Measurements from ENCODE around the gene STK32C.
"Not testable (repeated sequence)": the region's sequence is repeated elsewhere in the genome, so short reads cannot be mapped to it uniquely, and the experiment has no call there.

The STK32C gene

DNA sequence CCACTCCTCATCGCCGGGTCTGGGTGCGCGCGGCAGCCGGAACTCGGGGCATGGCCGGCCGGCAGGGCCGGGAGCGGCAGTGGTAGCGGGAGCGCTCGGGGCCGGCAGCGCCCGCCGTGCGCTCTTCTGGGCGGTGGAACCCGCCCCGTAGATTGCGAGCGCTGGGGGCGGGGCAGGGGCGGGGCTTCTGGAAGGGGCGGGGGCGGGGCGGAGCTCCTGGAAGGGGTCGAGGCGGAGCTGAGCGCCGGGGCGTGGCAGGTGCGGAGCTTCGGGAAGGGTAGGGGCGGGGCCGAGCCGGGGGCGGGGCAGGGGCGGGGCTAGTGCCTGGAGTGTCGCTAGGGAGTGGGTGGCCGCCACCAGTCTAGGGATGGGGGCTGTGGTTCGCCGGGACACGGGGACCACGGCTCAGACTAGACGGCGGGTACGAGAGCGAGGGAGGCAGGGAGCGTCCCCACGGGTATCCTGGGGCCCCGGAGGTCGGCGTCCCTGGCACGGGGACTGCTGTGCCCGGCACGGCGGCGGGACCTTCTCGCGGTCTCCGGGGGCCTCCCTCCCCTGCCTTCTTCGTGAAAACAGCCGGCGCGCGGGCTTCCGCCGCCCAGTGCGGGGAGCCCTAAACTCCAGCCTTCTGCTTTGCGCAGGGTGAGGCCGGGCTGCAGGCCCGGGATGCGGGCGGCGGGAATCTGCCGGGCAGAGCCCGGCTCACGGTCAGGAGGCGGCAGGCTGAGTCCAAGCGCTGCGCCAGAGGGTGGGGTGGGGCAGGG is at the start of gene STK32C:
Gene STK32C (minus strand): TSS at position 128 of the 764 bp plus-strand sequence. CDS start 117 bp downstream, at position 11.
- H3K27ac Mint-ChIP-seq = peak within 1 kb of the TSS; percentile 49
- H3K4me3 Mint-ChIP-seq = peak within 1 kb of the TSS; percentile 86
- no peaks in the 10 kb centered on the region for H3K36me3 Mint-ChIP-seq (ENCODE audit: low read depth)
- peaks cover 34% of the 10 kb centered on the region for H3K27me3 Mint-ChIP-seq (ENCODE audit: low read depth)
- peak; percentile 79 for DNase-seq (ENCODE audit: low spot score)
- H3K4me1 Mint-ChIP-seq (ENCODE audit: low read depth) = peaks cover 3% of the 10 kb centered on the region
- no peaks in the 10 kb centered on the region for H3K9me3 Mint-ChIP-seq

DNA sequence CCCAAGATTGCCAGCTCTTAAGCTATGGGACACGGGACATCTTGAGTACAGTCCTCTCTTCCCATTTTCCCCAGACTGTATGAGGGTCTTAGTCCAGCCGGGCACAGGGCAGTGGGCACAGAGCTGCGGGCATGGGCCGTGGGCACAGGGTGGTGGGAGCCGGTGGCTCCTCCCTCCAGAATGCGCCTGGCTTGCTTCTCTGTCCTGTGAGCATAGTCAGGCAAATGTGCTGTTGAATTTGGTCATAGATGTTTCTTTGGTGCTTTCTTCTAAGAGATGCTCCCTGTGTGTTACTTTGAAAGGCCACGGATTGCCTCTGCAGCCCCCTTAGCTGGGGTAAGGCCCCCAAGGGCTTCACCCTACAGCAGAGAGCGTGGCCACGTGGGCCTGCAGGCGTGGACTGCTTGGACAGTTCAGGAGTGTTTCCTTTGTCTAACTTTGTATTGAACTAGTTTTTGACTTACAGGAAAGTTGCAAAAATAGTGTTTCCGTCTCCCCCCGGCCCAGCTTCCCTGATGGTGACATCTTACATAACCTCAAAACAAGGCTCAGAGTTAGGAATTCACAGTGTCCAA is 49.0 kb upstream of the STK32C start:
- Mint-ChIP-seq H3K9me3 (peaks cover 4% of the 10 kb centered on the region), H3K4me1 (ENCODE audit: low read depth) (no peaks in the 10 kb centered on the region), H3K4me3 (no peak overlapping the region), H3K27me3 (ENCODE audit: low read depth) (no peaks in the 10 kb centered on the region), H3K36me3 (ENCODE audit: low read depth) (peaks cover 2% of the 10 kb centered on the region), H3K27ac (no peak overlapping the region)
- no peak for DNase-seq (ENCODE audit: low spot score)

DNA sequence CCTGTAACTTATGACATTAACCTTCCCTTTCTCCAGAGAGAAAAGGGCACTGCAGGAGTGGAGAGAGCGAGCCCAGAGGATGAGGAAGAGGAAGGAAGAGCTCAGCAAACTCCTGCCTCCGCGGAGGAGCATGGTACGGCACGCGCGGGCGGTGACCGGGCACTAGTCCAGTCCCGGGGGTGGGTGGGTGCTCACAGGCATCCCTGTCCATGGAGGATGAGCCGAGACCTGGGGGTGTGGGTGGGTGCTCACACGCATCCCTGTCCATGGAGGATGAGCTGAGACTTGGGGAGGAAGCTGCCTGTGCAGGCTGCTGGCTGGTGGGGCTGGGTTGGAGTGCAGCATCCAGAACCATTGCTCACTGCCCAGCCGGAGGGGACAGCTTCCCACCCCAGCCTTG is 48.0 kb upstream of the STK32C start:
- Mint-ChIP-seq H3K9me3 (peaks cover 4% of the 10 kb centered on the region), H3K4me3 (no peak overlapping the region), H3K27me3 (ENCODE audit: low read depth) (no peaks in the 10 kb centered on the region), H3K4me1 (ENCODE audit: low read depth) (no peaks in the 10 kb centered on the region), H3K36me3 (ENCODE audit: low read depth) (peaks cover 2% of the 10 kb centered on the region), H3K27ac (no peak overlapping the region)
- no peak for DNase-seq (ENCODE audit: low spot score)

DNA sequence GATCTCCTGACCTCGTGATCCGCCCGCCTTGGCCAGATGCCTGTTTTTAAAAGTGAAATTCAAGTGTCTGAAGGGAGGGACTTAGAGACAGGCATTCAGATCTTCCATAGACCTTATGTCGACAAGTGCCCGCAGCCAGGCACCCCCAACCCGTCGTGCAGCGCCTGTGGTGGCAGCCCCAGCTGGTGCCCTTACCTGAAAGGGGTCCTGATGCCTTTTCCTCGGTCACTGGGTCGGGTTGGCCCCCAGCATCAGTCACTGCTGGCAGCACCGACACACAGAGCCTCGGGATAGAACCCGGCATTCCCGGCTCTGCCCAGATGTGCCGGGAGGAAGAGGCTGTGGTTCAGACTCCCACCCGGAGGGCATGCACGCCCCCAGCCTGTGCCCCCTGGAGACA is 47.5 kb upstream of the STK32C start:
- no peak overlapping the region for H3K4me3 Mint-ChIP-seq
- no peaks in the 10 kb centered on the region for H3K4me1 Mint-ChIP-seq (ENCODE audit: low read depth)
- no peaks in the 10 kb centered on the region for H3K27me3 Mint-ChIP-seq (ENCODE audit: low read depth)
- peaks cover 2% of the 10 kb centered on the region for H3K36me3 Mint-ChIP-seq (ENCODE audit: low read depth)
- H3K27ac Mint-ChIP-seq = no peak overlapping the region
- peaks cover 4% of the 10 kb centered on the region for H3K9me3 Mint-ChIP-seq
- DNase-seq (ENCODE audit: low spot score) = no peak

DNA sequence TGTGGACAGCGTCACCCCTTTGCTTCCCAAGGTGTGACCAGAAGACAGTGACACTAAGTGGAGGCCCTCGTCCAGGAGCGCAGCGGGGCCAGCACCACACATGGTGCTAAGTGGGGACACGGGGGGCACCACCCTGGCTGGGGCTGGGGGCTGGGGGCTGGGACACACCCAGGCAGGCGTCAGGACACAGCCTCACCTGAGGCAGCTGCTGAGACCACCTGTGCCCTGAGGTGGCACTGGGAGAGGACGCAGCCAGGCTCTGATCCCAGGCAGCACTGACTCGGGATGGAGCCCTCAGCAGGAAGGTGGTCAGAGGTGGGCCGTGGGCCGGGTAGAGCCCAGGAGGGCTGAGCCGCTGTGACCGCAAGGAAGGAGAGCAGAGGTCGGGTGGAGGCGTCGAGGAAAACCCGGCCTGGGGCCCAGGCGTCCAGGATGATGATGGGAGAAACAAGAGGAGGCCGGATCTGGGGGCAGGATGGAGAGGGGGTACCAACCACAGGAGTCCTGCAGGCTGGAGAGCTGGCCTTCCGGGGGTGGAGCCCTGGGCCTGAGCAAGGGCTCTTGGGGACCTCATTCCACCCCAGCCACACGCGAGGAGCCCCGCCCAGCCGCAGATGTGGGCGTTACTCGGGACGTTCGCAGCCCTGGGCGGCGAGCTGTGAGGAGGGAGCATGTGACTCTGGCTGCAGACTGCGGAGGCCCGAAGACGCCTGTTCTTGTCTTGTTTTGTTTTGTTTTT is 46.8 kb upstream of the STK32C start:
- peaks cover 2% of the 10 kb centered on the region for H3K36me3 Mint-ChIP-seq (ENCODE audit: low read depth)
- no peak overlapping the region for H3K4me3 Mint-ChIP-seq
- no peak for DNase-seq (ENCODE audit: low spot score)
- H3K27me3 Mint-ChIP-seq (ENCODE audit: low read depth) = no peaks in the 10 kb centered on the region
- peaks cover 4% of the 10 kb centered on the region for H3K9me3 Mint-ChIP-seq
- no peak overlapping the region for H3K27ac Mint-ChIP-seq
- H3K4me1 Mint-ChIP-seq (ENCODE audit: low read depth) = no peaks in the 10 kb centered on the region

DNA sequence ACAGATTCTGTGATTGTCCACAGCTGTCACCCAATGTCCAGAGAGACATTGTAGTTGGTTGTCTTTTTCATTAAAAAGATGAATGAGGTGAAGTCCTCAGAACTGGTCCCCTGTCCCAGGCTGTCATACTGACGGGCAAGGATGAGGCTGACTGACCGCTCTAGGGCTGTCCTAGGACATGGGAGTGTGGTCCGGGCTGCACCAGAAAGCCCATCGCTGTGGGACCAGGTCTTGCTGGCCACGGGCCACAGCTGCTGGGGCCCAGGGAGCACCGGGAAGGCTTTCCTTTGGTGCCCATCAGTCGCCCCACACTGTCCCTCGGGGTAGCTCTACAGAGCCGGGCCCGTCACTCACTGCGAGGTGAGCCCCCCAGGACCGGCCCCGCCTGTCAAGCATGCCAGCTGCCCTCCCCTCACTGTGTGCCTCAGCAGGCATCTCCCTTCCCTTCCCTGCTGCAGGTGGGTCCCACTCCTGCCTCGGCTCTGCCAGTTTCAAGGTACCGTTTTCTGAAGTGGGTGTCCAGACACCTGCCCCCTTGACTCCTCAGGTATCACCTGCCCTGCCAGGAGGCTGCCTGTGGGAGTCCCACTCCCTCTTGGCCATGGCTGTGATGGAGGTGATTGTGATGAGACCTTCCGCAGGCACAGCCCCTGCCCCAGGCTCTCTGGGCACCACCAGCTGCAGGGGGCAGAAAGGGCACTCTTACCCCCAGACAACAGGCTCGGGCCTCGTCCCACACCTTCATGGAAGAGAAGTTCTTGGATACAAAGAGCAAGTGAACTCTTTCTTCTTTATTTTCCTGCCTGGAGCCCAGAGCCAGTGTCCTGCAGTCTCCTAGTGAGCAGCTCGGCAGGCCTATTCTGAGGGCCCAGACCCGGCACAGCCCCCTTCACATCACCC is 46.0 kb upstream of the STK32C start:
- Mint-ChIP-seq H3K9me3 (peaks cover 4% of the 10 kb centered on the region), H3K27me3 (ENCODE audit: low read depth) (no peaks in the 10 kb centered on the region), H3K4me1 (ENCODE audit: low read depth) (no peaks in the 10 kb centered on the region), H3K27ac (no peak overlapping the region), H3K36me3 (ENCODE audit: low read depth) (peaks cover 2% of the 10 kb centered on the region), H3K4me3 (no peak overlapping the region)
- DNase-seq (ENCODE audit: low spot score) = no peak

DNA sequence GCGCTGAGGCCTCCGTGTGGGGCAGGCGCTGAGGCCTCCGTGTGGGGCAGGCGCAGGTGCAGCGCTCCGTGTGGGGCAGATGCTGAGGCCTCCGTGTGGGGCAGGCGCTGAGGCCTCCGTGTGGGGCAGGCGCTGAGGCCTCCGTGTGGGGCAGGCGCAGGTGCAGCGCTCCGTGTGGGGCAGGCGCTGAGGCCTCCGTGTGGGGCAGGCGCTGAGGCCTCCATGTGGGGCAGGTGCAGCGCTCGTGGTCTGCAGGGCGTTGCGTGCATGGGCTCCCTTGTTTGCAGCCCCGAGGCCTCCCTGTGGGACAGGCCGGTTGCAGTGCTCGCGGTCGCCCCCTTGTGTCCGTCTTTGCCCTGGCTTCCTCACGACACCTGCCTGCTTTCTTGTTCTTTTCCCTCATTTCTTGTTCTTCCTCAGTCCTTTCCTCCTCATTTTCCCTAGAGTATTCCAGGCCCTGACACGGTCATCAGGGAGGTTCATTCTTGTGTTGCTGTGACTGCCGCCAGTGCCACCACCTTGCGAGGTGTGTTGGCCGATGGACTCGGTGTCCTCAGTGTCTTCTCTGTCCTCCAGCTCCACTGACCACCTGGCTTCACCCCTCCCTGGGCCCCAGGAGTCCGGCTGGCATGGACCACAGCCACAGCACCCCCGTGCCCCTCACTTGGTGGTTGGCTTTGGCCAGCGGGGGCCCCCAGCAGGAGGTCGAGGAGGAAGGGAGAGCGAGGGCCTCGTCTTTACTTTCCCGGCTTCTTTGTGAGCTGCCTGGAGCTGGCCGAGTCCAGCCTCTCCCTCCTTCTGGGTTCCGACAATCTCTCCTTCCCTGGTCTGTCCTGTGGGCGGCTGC is 44.9 kb upstream of the STK32C start:
- not testable (repeated sequence) for H3K4me1 Mint-ChIP-seq (ENCODE audit: low read depth); H3K36me3 Mint-ChIP-seq (ENCODE audit: low read depth); H3K9me3 Mint-ChIP-seq; H3K27ac Mint-ChIP-seq; H3K27me3 Mint-ChIP-seq (ENCODE audit: low read depth); H3K4me3 Mint-ChIP-seq
- DNase-seq (ENCODE audit: low spot score) = peak; percentile 38

DNA sequence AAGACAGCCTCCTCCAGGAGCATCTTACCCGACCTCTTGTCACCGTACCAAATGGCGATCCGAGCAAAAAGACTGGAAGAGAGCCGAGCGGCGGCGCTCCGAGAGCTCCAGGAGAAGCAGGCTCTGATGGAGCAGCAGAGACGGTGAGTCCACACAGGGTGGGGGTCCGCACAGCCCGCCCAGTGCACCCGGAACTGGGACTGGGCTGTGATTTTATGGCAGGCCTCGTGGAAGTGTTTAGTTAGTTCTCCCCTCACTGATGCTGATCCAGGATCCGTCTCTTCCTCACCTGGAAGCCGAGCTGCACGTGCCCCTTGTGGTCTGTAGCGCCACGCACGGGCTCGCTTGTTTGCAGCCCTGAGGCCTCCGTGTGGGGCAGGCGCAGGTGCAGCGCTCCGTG is 43.9 kb upstream of the STK32C start:
- H3K27me3 Mint-ChIP-seq (ENCODE audit: low read depth) = no peaks in the 10 kb centered on the region
- H3K36me3 Mint-ChIP-seq (ENCODE audit: low read depth) = no peaks in the 10 kb centered on the region
- no peaks in the 10 kb centered on the region for H3K9me3 Mint-ChIP-seq
- H3K4me3 Mint-ChIP-seq = no peak overlapping the region
- no peak overlapping the region for H3K27ac Mint-ChIP-seq
- no peaks in the 10 kb centered on the region for H3K4me1 Mint-ChIP-seq (ENCODE audit: low read depth)
- DNase-seq (ENCODE audit: low spot score) = no peak

DNA sequence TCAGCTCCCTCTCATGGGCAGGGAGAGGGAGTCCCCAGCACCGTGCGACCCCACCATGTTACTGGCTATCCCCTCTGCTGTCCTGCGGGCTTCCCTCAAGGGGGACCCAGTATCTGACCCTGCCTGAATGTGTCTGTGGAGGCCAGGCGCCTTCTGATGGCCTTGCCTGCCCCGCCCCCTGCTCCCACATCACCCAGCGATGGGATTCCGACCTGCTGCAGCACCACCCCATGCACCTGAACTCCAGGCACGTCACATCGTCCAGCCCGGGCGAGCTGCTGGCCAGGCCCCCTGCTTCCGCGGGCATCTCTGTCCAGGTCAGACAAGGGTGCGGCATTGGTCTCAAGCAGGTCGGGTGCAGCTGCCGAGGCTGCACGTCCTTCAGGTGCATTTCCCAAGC is 43.2 kb upstream of the STK32C start:
- DNase-seq (ENCODE audit: low spot score) = no peak
- Mint-ChIP-seq H3K9me3 (no peaks in the 10 kb centered on the region), H3K4me1 (ENCODE audit: low read depth) (no peaks in the 10 kb centered on the region), H3K36me3 (ENCODE audit: low read depth) (no peaks in the 10 kb centered on the region), H3K27me3 (ENCODE audit: low read depth) (no peaks in the 10 kb centered on the region), H3K27ac (no peak overlapping the region), H3K4me3 (no peak overlapping the region)

DNA sequence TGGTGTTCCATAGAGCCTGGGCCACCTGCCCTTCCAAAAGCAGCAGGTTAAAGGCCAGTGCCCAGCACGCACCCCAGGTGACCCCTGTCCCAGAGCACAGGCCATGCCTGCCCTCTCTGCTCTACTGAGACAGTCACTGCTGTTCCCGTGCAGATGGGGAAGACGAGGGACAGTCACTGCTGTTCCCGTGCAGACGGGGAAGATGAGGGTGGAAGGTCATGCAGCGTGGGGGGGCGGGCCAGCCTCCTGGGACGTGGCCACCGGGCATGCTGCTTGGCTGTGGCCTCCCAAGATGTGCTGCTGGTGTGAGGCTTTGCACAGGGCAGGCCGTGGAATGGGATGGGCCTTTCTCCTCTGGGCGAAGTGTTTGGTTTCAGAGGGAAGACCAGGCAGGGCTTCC is 42.6 kb upstream of the STK32C start:
- Mint-ChIP-seq H3K27ac (no peak overlapping the region), H3K36me3 (ENCODE audit: low read depth) (no peaks in the 10 kb centered on the region), H3K4me1 (ENCODE audit: low read depth) (no peaks in the 10 kb centered on the region), H3K9me3 (no peaks in the 10 kb centered on the region), H3K27me3 (ENCODE audit: low read depth) (no peaks in the 10 kb centered on the region), H3K4me3 (no peak overlapping the region)
- no peak for DNase-seq (ENCODE audit: low spot score)

DNA sequence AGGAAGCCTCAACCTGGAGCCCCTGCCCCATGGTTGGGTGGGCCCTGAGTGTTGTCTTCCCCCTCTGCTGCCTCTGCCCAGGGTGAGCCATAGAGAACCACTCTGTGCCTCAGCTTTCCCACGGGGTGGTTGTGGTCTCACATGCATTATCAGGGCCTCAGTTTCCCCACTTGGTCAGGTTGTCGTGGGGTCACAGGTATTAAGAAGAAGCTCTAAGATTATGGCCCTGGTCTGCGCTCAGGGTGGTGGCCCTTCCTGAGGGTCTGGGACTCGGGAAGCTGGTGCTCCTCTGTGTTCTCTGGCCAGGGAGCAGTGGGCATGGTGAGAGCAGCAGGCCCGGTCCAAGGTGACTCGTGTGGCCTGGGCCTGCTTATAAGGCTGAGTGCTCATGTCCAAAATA is 42.0 kb upstream of the STK32C start:
- H3K9me3 Mint-ChIP-seq = no peaks in the 10 kb centered on the region
- H3K4me3 Mint-ChIP-seq = no peak overlapping the region
- DNase-seq (ENCODE audit: low spot score) = no peak
- no peak overlapping the region for H3K27ac Mint-ChIP-seq
- H3K36me3 Mint-ChIP-seq (ENCODE audit: low read depth) = no peaks in the 10 kb centered on the region
- H3K27me3 Mint-ChIP-seq (ENCODE audit: low read depth) = no peaks in the 10 kb centered on the region
- no peaks in the 10 kb centered on the region for H3K4me1 Mint-ChIP-seq (ENCODE audit: low read depth)

DNA sequence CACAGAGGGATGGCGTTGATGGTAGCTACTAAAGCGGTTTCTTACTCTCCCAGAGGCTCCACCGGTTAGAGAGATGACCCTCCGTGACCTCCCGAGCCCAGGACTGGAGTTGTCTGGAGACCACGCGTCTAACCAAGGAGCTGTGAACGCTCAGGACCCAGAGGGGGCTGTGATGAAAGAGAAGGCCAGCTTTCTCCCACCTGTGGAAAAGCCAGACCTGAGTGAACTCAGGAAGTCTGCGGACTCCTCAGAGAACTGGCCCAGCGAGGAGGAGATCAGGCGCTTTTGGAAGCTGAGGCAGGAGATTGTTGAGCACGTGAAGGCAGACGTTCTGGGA is 40.1 kb upstream of the STK32C start:
- Mint-ChIP-seq H3K36me3 (ENCODE audit: low read depth) (no peaks in the 10 kb centered on the region), H3K4me1 (ENCODE audit: low read depth) (no peaks in the 10 kb centered on the region), H3K4me3 (no peak overlapping the region), H3K27me3 (ENCODE audit: low read depth) (no peaks in the 10 kb centered on the region), H3K9me3 (no peaks in the 10 kb centered on the region), H3K27ac (no peak overlapping the region)
- DNase-seq (ENCODE audit: low spot score) = no peak

DNA sequence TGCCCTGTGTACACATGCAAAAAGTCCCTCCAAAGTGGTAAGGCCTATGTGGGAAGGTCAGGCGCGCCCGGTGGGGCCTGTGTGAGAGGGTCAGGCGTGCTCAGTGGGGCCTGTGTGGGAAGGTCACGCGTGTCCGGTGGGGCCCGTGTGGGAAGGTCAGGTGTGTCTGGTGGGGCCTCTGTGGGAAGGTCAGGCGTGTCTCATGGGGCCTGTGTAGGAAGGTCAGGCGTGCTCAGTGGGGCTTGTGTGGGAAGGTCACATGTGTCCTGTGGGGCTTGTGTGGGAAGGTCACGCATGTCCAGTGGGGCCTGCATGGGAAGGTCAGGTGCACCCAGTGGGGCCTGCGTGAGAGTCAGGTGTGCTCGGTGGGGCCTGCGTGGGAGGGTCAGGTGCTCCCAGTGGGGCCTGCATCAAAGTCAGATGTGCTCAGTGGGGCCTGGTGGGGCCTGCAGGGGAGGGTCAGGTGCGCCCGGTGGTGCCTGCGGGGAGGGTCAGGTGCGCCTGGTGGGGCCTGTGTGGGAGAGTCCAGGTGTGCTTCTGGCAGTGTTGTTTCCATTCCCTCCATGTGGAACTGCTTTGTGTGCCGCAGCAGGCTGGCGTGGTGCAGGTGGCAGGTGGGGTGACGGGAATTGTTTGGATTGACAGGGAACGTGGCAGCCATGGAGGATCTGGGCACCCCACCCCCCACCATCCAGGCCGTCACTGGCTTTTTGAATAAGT is 39.6 kb upstream of the STK32C start:
- H3K9me3 Mint-ChIP-seq = no peaks in the 10 kb centered on the region
- no peak for DNase-seq (ENCODE audit: low spot score)
- no peak overlapping the region for H3K4me3 Mint-ChIP-seq
- no peak overlapping the region for H3K27ac Mint-ChIP-seq
- H3K4me1 Mint-ChIP-seq (ENCODE audit: low read depth) = no peaks in the 10 kb centered on the region
- H3K36me3 Mint-ChIP-seq (ENCODE audit: low read depth) = no peaks in the 10 kb centered on the region
- no peaks in the 10 kb centered on the region for H3K27me3 Mint-ChIP-seq (ENCODE audit: low read depth)

Measured in T-helper 2 cell treated with Interferon-gamma antibody and Interleukin-4, amounts not matched to agents 5 μg/mL and 100 μg/mL, for 36 hours (primary cell).